Astrocyte of the spinal cord (primary cell): Measurements from ENCODE around the gene FBLN1.

Source experiments
- DNase-seq: peaks from one replicate; pipeline ENCODE4 v3.0.0; 2011; ENCODE audit warnings: low read depth, low spot score
- H3K4me3 ChIP-seq: 2 replicates; pipeline ENCODE4 v1.5.1; 2011; ENCODE audit warnings: low read depth, mild to moderate bottlenecking, low read length, moderate library complexity
- CTCF ChIP-seq: IDR thresholded peaks from 2 replicates; pipeline ENCODE4 v1.5.1; 2012; ENCODE audit warnings: low read depth, mild to moderate bottlenecking, low read length, inconsistent platforms
- in situ Hi-C: cut with HindIII; loops from 2 replicates; pipeline ENCODE4 v1.10.0; 2017; ENCODE audit warnings: low sequenced_read_pairs

Gene FBLN1

GRCh38 chr22:45548991-45549761, 46.5 kb downstream of the FBLN1 start:
- peak; percentile 94 for DNase-seq
- no peak overlapping the region for H3K4me3 ChIP-seq
- in situ Hi-C loops, result no loop called here
- peak; percentile 60 for TF ChIP-seq CTCF

GRCh38 chr22:45549762-45550378, 47.2 kb downstream of the FBLN1 start:
- no peak for DNase-seq
- no peak overlapping the region for H3K4me3 ChIP-seq
- in situ Hi-C loops, result no loop called here
- TF ChIP-seq CTCF, result no peak

- DNase-seq, result no peak
- TF ChIP-seq CTCF, result no peak
- in situ Hi-C loops, result no loop called here
- no peak overlapping the region for H3K4me3 ChIP-seq
These were observed 47.7 kb downstream of the FBLN1 start for GRCh38 chr22:45550416-45550815.

- H3K4me3 ChIP-seq, result no peak overlapping the region
- DNase-seq, result no peak
- in situ Hi-C loops, result no loop called here
- TF ChIP-seq CTCF, result no peak
These were observed 48.2 kb downstream of the FBLN1 start for GRCh38 chr22:45550891-45551290.

- no peak overlapping the region for H3K4me3 ChIP-seq
- DNase-seq, result no peak
- TF ChIP-seq CTCF, result no peak
- in situ Hi-C loops, result no loop called here
These were observed 48.8 kb downstream of the FBLN1 start for GRCh38 chr22:45551310-45552016.

- no peak for TF ChIP-seq CTCF
- in situ Hi-C loops, result no loop called here
These were observed 49.3 kb downstream of the FBLN1 start for GRCh38 chr22:45552017-45552411.

More at GRCh38 chr22:45552017-45552411, 49.3 kb downstream of the FBLN1 start:
- no peak overlapping the region for H3K4me3 ChIP-seq
- no peak for DNase-seq
